T-helper 2 cell treated with Interferon-gamma antibody and Interleukin-4, amounts not matched to agents 100 ng/mL and 5 ng/mL, for 36 hours (primary cell): Measurements from ENCODE around the gene FGD2. TPM values are rescaled to one million over a fixed set of nuclear protein-coding genes. Genes with fewer than 3 reads are reported as not detected.
"Not testable (repeated sequence)": the region's sequence is repeated elsewhere in the genome, so short reads cannot be mapped to it uniquely, and the experiment has no call there.

Experiments
- intact Hi-C: fragments of 100-400 bp; cut with micrococcal nuclease; formaldehyde crosslinking; loops from one replicate; pipeline ENCODE4 v1.15.1; 2023
- total RNA-seq: library from RNA; stranded (reverse); gene quantifications from 2 replicates; pipeline ENCODE4 v1.2.3, GENCODE V29; 2022

The FGD2 gene
- total RNA-seq, 1 donor from 2014 or later = 2.6 TPM

DNA sequence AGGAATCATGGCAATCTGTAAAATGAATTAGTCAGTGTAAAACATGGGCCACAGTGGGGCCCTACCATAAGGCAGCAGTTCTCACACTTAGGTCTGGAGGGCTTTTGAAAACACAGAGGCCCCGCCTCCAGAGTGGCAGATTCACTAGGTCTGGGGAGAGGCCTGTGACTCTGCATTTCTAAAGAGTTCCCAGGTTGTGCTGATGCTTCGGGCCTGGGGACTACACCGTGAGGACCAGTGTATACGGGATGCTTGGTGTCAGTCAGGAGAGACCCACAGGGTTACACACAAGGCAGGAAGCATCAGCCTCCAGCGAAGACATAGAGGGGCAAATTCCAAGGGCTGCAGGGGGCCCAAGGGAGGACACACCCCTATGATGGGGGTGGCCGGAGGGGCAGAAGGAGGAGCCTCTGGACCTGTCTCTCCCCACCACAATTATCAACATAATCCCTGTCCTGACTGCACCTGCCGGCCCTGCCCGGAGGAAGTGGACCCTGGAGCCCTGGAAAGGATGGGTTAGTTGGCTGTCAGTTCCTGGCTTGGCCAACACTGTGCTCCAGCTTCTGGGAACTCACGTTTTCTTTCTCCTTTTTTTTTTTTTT lies 46.7 kb downstream of the FGD2 start:
- intact Hi-C loops = loop anchor here (5.0 kb wide), 1 partner anchor 35 kb away; no protein-coding TSS in a partner anchor

DNA sequence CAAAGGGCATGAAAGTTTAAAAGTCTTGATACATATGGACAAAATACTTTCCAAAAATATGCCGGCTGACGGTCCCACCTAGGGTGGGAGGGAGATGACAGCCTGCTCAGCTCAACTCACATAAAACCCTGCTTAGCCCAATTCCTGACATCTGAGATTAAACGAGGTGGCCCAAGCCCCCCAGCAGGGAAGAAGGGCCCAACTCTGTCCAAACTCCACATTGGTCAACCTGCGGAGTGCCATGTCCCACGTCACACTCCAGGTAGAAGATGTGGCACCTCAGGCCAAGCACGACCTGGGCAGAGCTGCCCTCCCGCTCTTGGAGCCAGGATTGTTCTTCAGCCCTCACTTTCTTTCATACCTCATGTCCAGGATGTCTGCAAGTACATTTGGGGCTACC lies 48.2 kb downstream of the FGD2 start:
- intact Hi-C loops = loop anchor here (5.0 kb wide), 1 partner anchor 36 kb away; no protein-coding TSS in a partner anchor

DNA sequence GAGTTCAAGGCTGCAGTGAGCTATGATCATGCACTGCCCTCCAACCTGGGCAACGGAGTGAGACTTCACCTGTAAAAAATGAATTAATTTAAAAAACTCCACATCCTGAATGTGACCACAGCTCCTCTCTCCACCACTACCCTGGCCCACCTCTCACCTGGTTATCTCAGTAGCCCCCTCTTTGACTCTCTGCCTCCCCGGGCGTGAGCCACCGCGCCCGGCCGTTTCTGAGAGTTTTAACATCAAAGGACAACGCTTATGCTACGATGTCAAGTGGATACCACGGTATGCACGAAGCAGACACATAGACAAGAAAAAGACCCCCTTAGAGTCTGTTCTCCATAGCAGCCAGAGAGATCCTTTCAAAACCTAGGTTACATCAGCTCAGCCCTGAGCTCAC lies 48.7 kb downstream of the FGD2 start:
- intact Hi-C loops = loop anchor here (5.0 kb wide), 1 partner anchor 37 kb away; no protein-coding TSS in a partner anchor

DNA sequence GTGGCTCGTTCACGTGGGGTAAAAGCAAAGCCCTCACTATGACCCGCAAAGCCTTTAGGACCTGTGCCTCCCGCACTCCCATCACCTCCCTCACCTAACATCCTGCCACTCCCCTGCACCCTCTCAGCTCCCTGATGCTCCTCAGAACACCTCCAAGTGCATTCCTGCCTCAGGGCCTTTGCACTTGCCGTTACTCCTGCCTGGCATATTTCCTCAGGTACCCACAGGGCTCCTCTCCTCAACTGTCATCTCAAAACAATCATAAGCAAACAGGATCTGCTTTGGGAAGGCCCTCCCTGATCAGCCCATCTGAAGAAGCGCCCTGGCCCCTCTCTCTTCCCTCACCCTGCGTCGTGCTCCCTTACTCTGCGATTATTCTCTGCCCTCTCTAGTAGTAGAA lies 49.1 kb downstream of the FGD2 start:
- intact Hi-C loops = loop anchor here (5.0 kb wide), 1 partner anchor 37 kb away; no protein-coding TSS in a partner anchor

DNA sequence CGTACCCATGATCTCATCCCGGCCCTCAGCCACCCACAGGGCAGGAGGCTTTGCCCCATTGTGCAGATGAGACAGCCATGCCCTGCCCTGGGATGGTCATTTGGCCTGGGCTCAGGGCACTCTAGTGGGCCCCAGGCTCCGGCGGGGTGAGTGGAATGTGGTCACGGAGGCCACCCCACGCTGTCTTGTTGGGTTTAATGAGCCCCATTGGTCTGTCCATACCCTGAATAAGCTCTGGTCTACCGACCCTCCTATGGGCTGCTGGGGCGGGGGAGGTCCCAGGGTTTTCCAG lies 50.6 kb downstream of the FGD2 start:
- intact Hi-C loops = no loop called here

DNA sequence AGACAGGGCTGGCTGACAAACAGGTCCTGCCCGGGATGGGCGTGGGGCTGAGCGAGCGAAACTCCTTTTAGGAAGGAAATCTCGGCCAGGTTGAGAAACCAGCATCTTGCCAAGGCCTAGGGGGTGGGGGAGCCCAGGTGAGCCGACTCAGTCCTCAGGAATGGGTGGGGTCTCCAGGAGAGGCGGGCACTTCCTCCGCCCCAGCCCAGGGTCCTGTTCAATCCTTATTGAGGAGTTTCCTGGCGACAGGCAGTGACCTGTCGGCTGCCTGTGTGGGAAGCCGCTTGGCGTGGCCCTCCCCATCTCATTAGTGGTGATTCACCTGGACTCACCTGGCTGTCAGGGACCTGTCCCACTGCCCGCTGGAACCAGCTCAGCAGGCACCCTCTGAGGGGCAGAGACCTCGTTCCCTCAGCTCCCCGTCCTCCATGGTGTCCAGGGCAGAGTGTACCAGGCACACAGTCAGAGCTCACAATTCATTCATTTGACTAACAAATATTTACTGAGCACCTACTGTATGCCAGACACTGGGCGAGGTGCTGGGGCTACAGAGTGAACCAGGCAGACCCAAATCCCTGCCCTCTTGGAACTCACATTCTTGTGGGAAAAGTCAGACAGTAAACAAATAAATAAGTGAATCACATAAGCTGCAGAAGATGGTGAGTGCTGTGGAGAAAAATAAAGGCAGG lies 51.1 kb downstream of the FGD2 start:
- intact Hi-C loops = no loop called here

DNA sequence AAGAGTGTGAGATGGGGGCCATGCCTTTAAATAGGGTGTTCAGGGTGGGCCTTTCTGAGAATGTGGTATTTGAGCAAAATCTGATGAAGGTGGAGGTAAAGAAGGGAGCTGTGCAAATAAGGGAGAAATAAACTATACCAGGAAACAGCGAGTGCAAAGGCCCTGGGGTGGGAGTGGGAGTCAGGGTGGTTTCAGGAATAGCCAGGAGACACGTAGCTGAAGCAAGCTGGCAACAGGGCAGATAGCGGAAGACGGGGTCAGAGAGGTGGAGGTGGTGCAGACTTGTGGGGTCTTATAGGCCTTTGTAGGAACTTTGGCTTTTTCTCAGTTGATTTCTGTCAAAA lies 51.6 kb downstream of the FGD2 start:
- intact Hi-C loops = no loop called here

DNA sequence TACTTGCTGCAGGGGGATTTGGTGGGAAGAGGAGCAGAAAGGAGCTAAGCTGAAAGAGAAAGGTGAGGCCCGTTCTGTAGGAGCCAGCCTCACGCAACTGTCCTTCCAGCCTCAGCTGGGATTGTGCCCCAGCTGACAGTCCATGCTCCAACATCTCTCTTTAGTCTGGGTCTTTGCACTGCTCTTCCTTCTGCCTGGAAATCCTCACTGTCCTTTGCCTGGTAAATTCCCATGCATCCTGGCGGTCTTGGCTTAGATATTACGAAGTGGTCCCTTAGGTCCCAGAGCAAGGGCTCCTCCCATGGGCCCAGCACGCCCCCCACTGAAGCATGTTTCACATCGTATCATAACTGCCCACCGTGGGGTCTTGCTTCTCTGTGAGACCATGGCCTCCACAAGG lies 52.2 kb downstream of the FGD2 start:
- intact Hi-C loops = no loop called here

DNA sequence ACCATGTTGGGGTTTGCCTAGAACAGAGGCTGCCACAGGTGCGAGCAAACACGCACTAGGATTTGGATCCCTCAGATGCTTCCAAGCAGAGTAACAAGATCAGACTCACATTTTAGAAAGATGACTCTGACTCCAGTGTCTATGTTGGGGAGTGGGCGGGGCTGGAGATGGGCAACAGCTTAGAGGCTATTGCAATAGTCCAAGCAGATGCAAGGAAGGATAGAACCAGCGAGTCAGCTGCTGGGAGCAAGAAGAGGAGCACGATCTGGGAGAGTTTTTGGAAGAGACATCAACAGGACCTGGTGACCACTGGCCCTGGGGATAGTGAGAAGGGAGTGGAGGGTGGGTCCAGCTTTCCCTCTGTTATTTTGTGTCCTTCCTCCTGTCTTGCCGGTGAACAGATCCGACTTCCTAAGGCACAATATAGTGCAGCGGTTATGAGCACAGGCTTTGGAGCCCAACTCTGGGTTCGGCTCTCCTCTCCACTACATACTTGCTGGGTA lies 52.7 kb downstream of the FGD2 start:
- intact Hi-C loops = no loop called here

DNA sequence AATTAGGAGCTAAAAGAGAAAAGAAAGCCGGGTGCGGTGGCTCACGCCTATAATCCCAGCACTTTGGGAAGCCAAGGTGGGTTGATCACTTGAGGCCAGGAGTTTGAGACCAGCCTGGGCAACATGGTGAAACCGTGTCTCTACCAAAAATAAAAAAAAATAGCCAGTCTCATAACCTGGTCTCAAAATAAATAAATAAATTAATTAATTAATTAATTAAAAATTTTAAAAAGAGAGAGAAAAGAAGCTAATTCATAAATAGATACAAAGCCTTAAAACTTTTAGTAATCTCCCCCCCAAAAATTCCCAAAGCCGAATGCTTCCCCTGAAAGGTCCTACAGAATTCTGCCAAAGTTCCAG lies 53.5 kb downstream of the FGD2 start:
- intact Hi-C loops = not testable (repeated sequence)

DNA sequence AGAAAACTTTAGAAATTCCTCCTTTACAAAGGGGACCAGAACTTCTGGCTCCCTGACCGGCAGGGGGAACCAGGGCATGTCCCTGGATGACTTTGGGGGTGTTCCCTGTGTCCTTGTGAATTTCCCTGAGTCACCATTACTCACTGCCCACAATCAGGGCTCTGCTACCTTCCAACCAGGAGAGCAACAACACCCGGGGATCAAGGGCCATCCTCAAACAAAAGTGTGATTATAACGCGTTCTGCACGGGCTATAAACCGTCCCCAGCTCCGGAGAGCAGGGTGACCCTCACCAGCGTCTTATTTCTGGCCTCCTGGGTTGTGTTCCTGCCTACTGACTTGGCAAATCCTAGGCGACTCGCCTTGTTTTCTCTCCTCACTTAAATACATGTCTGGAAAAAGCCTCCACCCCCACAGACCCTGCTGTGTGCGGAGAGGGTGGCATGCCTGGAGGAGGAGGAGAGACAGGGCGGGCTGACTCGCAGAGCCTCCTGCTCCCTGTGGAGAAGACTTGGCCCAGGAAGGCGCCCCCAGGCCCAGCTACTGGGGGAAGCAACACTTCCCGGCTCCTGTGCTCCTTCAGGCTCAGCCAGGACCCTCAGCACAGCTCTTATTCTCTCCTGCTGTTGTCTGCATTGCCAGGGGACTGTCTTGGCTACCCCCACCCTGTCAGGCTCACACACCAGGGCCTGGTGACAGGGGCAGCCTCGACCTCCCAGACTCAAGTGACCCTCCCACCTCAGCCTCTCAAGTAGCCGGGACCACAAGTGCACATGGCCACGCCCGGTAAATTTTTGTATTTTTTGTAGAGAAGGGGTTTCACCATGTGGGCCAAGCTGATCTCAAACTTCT lies 54.1 kb downstream of the FGD2 start:
- intact Hi-C loops = no loop called here

DNA sequence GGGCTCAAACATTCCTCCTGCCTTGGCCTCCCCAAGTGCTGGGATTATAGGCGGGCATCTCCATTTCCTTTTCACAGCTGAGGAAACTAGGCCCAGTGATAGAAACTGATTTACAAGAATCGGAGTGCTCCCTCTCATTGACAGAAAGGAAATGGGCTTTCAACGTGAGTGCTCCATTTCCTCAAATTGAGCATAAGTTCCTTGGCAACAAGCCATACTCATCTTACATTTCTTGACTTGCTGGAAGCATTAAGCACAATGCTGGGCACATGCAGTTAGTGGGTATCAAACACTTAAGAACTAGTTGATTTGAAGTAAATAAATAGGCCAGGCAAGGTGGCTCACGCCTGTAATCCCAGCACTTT lies 54.7 kb downstream of the FGD2 start:
- intact Hi-C loops = no loop called here

DNA sequence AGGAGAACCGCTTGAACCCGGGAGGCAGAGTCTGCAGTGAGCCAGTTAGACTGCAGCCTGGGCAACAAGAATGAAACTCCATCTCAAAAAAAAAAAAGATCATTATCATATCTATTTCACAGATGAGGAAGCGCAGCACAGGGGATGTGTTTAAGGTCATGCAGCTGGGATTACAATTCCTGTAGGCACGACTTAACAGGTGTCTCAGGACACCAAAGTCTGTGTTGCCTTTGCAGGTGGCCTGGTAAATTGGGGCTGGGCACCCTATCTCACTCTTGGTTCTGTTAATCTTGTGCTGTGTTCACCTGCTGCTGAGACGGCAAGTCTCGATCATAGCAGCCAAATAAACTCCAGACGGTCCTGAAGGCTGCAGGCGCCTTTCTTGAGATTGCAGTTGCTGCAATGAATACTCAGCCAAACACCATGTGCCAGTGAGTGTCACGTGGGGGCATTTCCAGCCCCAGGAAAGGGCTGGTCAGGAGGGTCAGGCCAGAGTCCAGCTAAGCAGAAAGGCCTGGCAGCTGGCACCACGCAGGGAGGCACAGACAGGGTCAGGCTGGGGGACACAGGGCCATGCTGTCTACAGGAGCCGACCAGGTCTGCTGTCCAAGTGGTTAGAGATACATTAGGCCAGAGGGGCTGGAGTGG lies 55.8 kb downstream of the FGD2 start:
- intact Hi-C loops = no loop called here

DNA sequence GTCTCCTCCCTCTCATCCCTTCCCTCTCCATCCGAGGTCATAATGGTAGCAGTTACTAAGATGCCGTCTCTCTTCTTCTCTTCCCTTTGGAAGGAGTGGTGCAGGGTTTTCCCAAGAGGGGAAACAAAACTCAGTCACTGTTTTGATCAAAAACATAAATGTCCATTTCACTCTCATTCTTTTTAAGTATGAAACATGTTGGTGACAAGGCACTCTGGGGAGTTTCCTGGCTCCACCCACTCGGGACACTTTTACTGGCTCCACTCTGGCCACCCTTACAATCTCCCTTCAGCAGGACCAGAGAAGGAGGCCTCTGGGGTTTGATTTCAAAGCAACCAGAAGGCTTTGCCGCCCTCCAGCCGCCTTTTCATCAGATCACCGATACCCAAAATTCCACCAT lies 57.0 kb downstream of the FGD2 start:
- intact Hi-C loops = no loop called here

DNA sequence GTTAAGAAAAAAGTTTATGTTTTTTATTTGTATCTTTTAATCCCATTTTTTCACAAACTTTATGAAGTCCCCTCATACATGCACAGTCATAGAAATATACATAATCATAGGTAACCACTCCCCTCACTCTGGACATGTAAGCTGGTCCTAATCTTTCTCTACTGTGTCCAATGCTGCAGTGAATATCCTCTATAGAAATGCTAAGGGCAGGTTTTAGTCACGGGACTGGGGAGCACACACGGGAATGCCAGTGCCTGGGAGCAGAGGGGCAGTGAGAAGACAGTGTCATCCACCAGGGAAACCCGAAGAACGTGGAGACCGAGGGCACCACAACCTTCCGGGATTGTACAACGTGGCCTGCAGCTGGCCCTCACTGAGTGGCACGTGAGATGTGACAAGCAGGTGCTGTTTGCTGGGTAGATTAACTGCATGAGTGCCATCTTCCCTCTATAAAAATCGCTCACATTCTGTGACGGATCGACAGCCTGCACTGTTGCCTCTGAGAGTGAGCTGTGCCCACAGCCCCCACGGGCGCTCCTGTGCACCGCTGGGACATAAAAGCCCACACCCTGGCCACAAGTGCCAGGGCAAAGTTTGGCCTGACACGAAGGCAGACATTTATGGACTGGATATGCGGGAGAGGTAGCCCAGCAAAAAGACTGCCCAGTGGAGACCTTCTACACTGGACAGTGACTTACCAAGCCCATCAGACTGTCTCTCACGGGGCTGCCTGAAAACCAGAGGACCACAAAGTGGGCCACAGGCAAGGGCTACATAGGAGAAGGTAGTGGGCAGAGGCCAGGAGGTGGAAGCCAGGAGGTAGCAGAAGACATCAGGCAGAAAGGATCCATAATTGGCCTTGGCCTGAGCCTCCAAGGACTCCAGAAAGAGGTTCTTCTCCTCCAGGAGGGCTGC lies 63.2 kb downstream of the FGD2 start:
- intact Hi-C loops = no loop called here

DNA sequence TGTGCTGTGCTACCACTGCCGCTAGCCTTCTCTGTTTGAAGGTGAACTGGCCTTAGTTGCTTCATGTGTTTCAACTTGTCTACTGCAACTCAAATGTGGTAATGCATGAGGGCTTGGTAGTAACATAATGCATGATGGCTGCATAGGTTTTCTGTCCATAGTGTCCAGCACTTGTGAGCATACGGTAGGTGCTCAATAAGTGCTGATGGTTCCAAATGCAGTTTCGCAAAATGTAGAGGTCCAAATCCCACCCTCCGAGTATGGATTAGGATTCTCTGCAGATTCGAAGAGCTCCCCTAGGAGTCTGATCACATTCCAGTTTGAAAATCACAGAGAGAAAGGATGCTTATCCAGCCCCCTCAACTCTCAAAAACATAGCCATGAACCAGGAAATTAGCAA lies 64.2 kb downstream of the FGD2 start:
- intact Hi-C loops = no loop called here

DNA sequence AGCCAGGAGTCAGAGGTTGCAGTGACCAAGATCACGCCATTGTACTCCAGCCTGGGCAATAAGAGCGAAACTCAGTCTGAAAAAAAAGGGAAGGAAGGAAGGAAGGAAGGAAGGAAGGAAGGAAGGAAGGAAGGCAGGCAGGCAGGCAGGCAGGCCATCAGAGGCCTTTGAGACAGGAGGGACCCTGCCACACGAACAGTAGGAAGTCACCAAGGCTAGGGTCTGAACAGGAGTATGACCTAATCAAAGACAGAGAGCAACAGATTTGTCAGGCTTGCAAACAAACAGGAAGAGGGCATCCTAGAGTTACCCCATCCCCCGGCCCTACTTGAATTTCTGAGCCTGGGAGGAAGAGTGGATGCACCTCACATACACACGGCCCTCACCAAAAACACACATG lies 67.1 kb downstream of the FGD2 start:
- intact Hi-C loops = no loop called here

DNA sequence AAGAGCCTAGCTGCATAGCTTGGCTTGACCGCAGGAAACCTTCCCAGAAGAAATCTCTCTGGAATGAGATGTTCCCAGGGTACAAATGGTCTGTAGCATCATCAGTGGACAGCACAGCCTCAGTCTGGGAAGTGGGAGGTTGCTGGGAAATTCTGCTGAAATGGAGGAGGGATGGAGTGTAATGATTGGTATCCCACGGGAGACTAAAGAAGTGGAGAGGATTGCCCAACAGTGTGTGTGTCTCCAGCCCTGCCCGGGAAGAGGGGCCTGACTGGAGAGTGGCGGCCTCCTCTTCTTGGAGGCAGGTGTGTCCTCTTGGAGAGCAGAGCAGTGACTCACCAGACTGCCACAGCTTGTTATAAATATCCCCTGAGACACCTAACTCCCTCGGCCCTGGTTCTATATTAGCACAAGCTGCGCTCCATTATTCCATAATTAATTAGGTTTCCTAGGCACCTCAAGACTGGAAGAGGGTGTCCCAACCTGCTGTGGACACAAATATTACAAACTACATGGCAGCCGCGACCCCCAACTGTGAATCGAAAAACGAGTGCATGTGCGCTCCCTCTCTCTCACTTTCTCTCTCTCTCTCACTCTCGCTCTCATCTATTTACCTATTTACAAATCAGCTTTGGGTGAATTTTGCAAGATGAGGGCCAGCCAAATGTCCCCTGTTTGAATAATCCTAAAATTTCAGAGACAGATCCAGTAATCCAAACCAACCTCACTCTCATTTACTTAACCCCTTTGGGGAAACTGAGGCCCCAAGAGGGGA lies 68.8 kb downstream of the FGD2 start:
- intact Hi-C loops = no loop called here

DNA sequence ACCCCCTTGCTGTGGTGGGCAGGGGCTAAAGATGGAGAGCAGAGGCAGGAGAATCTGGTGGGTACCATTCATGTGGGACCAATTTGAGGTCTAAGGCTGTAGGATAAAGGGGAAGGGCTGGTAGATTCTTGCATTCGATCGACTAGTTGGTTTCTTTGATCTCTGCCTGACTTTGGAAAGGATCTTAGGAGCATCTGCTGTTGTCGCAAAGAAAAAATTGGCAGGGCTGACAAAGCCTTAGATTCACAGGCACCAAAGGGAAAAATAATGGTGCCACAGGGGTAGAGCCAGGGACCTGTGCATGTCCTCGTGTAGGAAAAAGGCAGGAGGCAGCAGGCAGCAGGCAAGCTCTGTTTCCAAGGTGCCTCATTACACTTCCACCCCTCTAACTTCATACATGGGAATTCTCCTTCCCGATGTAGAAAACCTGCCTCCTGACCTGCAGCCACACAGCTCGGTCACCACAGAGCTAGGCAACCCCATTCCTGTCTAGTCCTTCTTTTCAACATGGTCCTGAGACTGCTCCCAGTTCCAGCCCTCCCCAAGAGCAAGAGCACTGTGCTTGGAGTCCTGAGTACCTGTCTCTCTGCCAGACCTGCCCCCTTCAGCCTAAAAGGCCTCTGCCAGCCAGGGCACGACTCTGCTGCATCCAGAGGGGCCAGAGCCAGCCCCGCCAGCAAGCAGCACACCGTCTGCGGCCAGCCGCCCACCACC lies 71.9 kb downstream of the FGD2 start:
- intact Hi-C loops = no loop called here

DNA sequence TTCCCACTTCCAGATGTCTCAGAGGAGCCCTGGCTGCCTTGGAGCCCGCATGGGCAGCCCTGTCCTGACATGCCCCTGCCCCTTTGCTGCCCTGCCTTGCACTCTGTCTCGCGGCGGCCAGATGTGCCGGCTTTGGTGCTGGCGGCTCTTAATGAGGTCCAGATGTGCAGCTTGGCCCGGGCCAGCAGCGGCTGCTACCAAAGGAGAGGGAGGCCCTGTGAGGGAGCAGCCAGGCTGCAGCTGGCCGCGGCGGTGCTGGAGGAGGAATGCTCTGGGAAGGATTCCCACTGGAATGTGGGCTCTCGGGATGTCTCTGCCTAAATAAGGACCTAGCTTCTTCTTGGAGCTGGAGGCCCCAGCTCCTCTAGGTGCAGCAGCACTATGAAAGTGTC lies 72.4 kb downstream of the FGD2 start:
- intact Hi-C loops = no loop called here
